Upper lobe of right lung (tissue), 1 donor: Measurements from ENCODE around the gene FGFBP1. TPM values are rescaled to one million over a fixed set of nuclear protein-coding genes. Genes with fewer than 3 reads are reported as not detected.

Experiments
- ATAC-seq: fragments of 200-7000 bp; cut with Tn5 transposase; one replicate; pipeline ENCODE4 v1.9.1; 2020; ENCODE audit warnings: mild to moderate bottlenecking, moderate library complexity
- DNase-seq: peaks from one replicate; pipeline ENCODE4 v3.0.0-alpha.2; 2020
- H3K27ac ChIP-seq: fragments of 200-600 bp; one replicate; pipeline ENCODE4 v1.8.0; 2022
- H3K27me3 ChIP-seq: fragments of 200-600 bp; one replicate; pipeline ENCODE4 v1.8.0; 2022; ENCODE audit warnings: mild to moderate bottlenecking
- H3K36me3 ChIP-seq: fragments of 200-600 bp; one replicate; pipeline ENCODE4 v1.8.0; 2022
- H3K4me1 ChIP-seq: fragments of 200-600 bp; one replicate; pipeline ENCODE4 v1.8.0; 2022
- H3K4me3 ChIP-seq: fragments of 200-600 bp; one replicate; pipeline ENCODE4 v1.8.0; 2022; ENCODE audit warnings: mild to moderate bottlenecking
- H3K9me3 ChIP-seq: fragments of 200-600 bp; one replicate; pipeline ENCODE4 v1.8.0; 2022
- intact Hi-C: fragments of 100-400 bp; cut with DNase I; formaldehyde crosslinking; loops from one replicate; pipeline ENCODE4 v1.11.0; 2022
- total RNA-seq: library from RNA; stranded (reverse); fragmentation: NEBNext Ultra II Directional; extraction: Animal tissue kit (Norgen Biotek cat#: 25700); gene quantifications from one replicate; pipeline ENCODE4 v1.2.1, GENCODE V29; 2021
- TF ChIP-seq, protein P1 (sequence below): fragments of 200-600 bp; IDR thresholded peaks from one replicate; pipeline ENCODE4 v1.8.0; 2022; ENCODE audit warnings: antibody characterized with exemption
- donor health status: DM: no; HTN: yes; CAD: no; lungs with severe emphysema.

FGFBP1 gene
- total RNA-seq, 1 donor from 2014 or later: 3.3 TPM

DNA sequence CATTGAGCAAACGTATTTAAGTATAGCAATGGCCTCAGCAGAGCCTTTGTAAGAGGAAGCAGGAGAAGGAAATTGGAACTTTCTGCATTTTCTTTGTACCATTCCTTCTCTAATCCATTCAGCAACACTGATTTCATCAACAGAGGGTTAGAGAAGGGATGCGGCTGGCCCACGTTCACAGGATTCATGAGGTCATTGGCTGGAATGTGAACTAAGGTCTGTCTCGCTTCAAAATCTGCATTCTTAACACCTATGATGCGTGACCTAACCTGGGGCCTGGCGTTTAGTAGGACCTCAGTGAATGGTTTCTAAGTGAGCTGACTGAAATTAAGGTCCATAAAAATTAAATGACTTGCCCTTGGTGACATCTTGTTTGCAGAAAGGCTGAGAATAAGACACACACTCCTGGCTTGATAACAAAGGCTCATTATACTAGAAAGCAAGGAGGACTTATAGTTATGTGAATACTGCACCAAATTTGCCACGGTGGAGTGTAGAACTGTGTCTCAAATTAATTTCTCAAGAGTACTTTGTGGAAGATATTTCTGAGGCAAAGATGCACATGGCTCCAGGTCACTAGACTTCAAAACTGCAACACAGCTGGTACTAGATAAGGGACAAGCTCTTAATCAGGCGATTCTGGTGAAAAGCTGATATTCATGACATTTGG lies 25.4 kb downstream of the FGFBP1 start:
- no peak for ATAC-seq
- intact Hi-C loops: no loop called here

DNA sequence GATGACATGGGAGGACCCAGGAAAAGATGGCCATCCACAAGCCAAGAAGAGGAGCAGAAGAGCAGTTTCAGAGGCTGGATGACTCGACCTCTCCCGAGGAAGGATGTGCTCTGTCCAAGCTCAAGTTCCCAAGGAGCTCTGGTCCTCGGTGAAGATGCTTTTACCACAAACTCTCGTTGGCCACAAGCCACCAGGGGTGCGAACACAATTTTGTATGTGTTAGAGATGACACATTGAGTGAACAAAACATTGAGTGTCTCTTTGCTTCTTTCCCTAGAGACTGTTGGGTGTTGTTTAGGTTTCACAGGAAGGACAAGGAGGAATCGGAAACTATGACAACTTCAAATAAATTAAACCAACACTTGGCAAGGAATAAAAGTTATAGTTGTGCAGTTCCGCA lies 26.3 kb downstream of the FGFBP1 start:
- H3K4me3 ChIP-seq: no peak overlapping the region
- TF ChIP-seq, protein P1, sequence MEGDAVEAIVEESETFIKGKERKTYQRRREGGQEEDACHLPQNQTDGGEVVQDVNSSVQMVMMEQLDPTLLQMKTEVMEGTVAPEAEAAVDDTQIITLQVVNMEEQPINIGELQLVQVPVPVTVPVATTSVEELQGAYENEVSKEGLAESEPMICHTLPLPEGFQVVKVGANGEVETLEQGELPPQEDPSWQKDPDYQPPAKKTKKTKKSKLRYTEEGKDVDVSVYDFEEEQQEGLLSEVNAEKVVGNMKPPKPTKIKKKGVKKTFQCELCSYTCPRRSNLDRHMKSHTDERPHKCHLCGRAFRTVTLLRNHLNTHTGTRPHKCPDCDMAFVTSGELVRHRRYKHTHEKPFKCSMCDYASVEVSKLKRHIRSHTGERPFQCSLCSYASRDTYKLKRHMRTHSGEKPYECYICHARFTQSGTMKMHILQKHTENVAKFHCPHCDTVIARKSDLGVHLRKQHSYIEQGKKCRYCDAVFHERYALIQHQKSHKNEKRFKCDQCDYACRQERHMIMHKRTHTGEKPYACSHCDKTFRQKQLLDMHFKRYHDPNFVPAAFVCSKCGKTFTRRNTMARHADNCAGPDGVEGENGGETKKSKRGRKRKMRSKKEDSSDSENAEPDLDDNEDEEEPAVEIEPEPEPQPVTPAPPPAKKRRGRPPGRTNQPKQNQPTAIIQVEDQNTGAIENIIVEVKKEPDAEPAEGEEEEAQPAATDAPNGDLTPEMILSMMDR: no peak
- no peaks in the 10 kb centered on the region for H3K36me3 ChIP-seq
- no peak overlapping the region for H3K27ac ChIP-seq
- intact Hi-C loops: no loop called here
- ATAC-seq (no peak), DNase-seq (no peak)
- no peaks in the 10 kb centered on the region for H3K9me3 ChIP-seq
- H3K4me1 ChIP-seq: no peaks in the 10 kb centered on the region
- H3K27me3 ChIP-seq: no peaks in the 10 kb centered on the region

More for the DNA sequence above, 25.4 kb downstream of the FGFBP1 start:
- TF ChIP-seq, protein P1: no peak
- Histone ChIP-seq H3K36me3 (no peaks in the 10 kb centered on the region), H3K27me3 (no peaks in the 10 kb centered on the region), H3K4me1 (no peaks in the 10 kb centered on the region), H3K9me3 (no peaks in the 10 kb centered on the region), H3K27ac (no peak overlapping the region), H3K4me3 (no peak overlapping the region)
- DNase-seq: no peak

DNA sequence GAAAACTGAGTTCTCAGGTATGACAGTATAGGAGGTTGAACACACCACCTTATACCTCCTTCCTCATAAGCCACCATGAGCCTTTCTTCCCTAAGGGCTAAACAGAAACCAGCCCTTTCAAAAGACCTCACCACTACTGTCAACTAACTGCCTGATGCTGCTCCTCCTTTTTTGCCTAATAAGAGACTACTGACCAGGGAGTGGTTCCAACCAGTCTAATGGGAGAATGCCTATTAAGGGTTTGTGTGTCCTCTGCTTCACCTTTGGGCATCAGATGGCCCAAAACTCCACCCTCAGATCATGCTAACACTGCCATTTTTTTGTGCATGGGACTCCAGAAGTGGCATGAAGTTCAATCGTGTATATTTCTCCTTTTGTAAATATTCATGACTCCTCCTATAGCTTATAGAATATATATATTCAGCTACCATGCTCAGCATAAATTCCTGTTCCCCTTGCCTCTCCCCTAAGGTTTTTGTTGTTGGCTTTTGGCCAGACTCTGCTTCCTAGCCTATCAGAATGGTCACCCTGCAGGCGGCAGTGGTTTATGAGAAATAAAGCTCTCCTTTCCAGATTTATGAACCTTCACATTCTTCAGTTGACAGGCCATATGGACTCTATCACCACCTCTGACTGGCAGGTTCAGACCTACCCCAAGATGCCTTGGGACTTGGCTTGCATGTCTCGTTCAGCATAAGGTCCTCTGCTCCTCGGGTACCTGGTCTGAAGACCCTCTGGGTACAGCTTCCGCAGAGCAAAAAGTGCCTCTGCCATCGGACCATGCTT lies 28.2 kb downstream of the FGFBP1 start:
- intact Hi-C loops: no loop called here
- no peak for ATAC-seq
- Histone ChIP-seq H3K27me3 (peaks cover 4% of the 10 kb centered on the region), H3K36me3 (no peaks in the 10 kb centered on the region), H3K27ac (no peak overlapping the region), H3K9me3 (no peaks in the 10 kb centered on the region), H3K4me1 (peaks cover 3% of the 10 kb centered on the region), H3K4me3 (no peak overlapping the region)
- DNase-seq: no peak
- TF ChIP-seq, protein P1: no peak

DNA sequence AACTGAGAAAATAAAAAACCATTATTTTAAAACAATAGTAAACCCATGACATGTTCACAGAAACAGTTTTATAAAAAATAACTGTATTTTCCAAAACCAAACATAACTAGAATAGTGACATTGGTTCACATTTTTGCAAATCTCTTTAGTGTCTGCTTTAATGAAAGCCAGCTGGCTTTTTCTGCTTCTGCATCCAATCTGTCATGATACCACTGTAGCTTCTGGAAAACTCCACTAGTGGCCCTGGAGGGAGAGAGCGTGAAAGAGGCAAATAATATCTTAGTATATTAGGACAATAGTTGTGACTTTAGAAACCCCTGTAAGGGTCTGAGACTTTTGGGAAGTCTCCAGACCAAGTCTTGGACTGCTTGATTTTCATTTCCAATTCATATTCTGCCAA lies 31.1 kb downstream of the FGFBP1 start:
- no peak for ATAC-seq
- Histone ChIP-seq H3K27me3 (peaks cover 13% of the 10 kb centered on the region), H3K4me1 (peaks cover 6% of the 10 kb centered on the region), H3K4me3 (no peak overlapping the region), H3K36me3 (no peaks in the 10 kb centered on the region), H3K9me3 (no peaks in the 10 kb centered on the region), H3K27ac (no peak overlapping the region)
- no peak for DNase-seq
- intact Hi-C loops: no loop called here
- TF ChIP-seq, protein P1: no peak

DNA sequence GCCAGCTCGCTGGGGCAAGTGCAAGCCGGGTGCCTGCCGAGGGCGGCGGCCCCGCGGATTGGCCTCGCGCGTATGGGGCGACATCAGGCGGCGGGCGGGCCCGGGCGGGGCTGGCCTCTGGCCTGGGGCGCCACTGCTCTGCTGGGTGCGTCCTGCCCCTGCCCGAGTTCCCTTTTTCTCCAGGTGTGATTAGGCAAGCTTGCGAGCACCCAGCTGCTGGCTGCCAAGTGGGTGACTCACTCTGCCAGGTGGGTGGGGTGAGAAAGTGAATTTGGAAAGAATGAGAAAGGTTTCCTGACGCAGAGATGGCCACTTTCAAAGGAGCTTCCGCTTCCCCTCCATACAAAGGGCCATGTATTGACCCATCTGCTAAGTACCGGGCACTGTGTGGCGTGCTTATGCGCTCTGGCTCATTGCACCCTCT lies 32.5 kb downstream of the FGFBP1 start:
- Histone ChIP-seq H3K27me3 (peaks cover 13% of the 10 kb centered on the region), H3K27ac (peak overlapping the region; percentile 58), H3K9me3 (no peaks in the 10 kb centered on the region), H3K4me1 (peaks cover 6% of the 10 kb centered on the region), H3K4me3 (no peak overlapping the region), H3K36me3 (no peaks in the 10 kb centered on the region)
- intact Hi-C loops: no loop called here
- TF ChIP-seq, protein P1: no peak
- DNase-seq (peak; percentile 91), ATAC-seq (peak; percentile 97)
